Activated naive CD8-positive, alpha-beta T cell treated with anti-CD3 and anti-CD28 coated beads, Interleukin-2, amount 10 ng/mL, durations not matched to agents 7 days and 5 days (primary cell): ENCODE results near the gene CDC40. TPM values are rescaled to one million over a fixed set of nuclear protein-coding genes. Genes with fewer than 3 reads are reported as not detected.

Experiments used
- ATAC-seq: fragments of 150-1000 bp; cut with Tn5 transposase; one replicate; pipeline ENCODE4 v1.10.0; 2021; ENCODE audit warnings: low read depth, moderate library complexity
- POLR2A ChIA-PET: fragments of 350-600 bp; sonication (Branson Sonifier 250); formaldehyde crosslinking; loops from one replicate; lab custom pipeline; 2021; ENCODE audit warnings: antibody characterized with exemption; lab: Charles Lee
- DNase-seq: peaks from one replicate; pipeline ENCODE4 v3.0.0; 2021
- H3K27ac Mint-ChIP-seq: one replicate; pipeline ENCODE4 v1.8.0; 2022; ENCODE audit warnings: mild to moderate bottlenecking, mixed read lengths
- H3K27me3 Mint-ChIP-seq: one replicate; pipeline ENCODE4 v1.8.0; 2022; ENCODE audit warnings: mild to moderate bottlenecking, moderate library complexity, mixed read lengths
- H3K36me3 Mint-ChIP-seq: one replicate; pipeline ENCODE4 v1.8.0; 2021; ENCODE audit warnings: mild to moderate bottlenecking, mixed read lengths
- H3K4me1 Mint-ChIP-seq: one replicate; pipeline ENCODE4 v1.8.0; 2021; ENCODE audit warnings: mixed read lengths
- H3K4me3 Mint-ChIP-seq: one replicate; pipeline ENCODE4 v1.8.0; 2022; ENCODE audit warnings: mild to moderate bottlenecking, moderate library complexity, mixed read lengths
- H3K9me3 Mint-ChIP-seq: one replicate; pipeline ENCODE4 v1.8.0; 2021; ENCODE audit warnings: mixed read lengths
- total RNA-seq, 2 experiments: library from RNA; stranded (reverse); gene quantifications; one replicate each; pipeline ENCODE4 v1.2.3, GENCODE V29; 2021

CDC40 gene
- total RNA-seq, 2 experiments from 2014 or later = 30.2 to 33.3 TPM

DNA sequence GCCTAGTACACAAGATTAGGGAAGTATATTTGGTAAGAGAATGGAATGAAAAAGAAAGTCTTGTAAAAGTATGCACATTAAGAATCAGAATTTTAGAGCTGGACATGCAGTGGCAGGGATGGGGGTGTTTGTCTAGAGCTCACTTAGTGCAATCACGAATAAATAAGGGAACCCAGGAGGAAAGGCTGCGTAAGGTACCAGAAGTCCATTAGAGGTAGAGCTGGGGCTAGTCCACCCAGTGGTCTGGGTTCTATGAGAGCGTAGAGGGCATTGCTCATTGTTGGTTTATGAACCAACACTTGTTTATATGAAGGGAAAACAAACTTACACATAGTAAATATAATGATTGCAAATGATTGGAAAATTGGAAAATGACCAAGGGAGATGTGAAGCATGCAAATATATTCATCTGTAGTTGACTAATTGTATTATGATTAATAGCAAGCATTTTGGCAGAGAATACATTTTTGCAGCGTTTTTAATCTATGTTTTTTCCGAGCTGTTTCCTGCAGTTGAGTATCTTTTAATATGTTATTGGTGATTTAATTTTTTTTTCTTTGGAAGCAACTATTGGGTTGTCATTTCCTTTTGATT lies 3.2 kb downstream of the CDC40 start:
- Mint-ChIP-seq H3K36me3 (peaks cover 5% of the 10 kb centered on the region), H3K27me3 (no peaks in the 10 kb centered on the region), H3K4me3 (no peak overlapping the region), H3K27ac (no peak overlapping the region), H3K9me3 (no peaks in the 10 kb centered on the region), H3K4me1 (peaks cover 17% of the 10 kb centered on the region)
- DNase-seq (no peak), ATAC-seq (no peak)
- POLR2A ChIA-PET = no interaction called here

GRCh38 chr6:110185879-110186278 lies 5.7 kb downstream of the CDC40 start:
- POLR2A ChIA-PET = no interaction called here
- no peak for DNase-seq
- peak overlapping the region; percentile 78 for H3K27ac Mint-ChIP-seq
- peak overlapping the region; percentile 75 for H3K4me3 Mint-ChIP-seq
- no peaks in the 10 kb centered on the region for H3K27me3 Mint-ChIP-seq
- peaks cover 15% of the 10 kb centered on the region for H3K4me1 Mint-ChIP-seq
- ATAC-seq = peak; percentile 57
- no peaks in the 10 kb centered on the region for H3K9me3 Mint-ChIP-seq
- H3K36me3 Mint-ChIP-seq = peaks cover 5% of the 10 kb centered on the region

- H3K27me3 Mint-ChIP-seq = no peaks in the 10 kb centered on the region
- peaks cover 15% of the 10 kb centered on the region for H3K4me1 Mint-ChIP-seq
- H3K27ac Mint-ChIP-seq = no peak overlapping the region
- ATAC-seq = no peak
- DNase-seq = no peak
- POLR2A ChIA-PET = interaction anchor here (1.0 kb wide), 1 partner anchor 9 kb away, joined by 4 read pairs; the partner anchor contains the start of genes CDC40 and WASF1
- H3K36me3 Mint-ChIP-seq = peaks cover 10% of the 10 kb centered on the region
- no peaks in the 10 kb centered on the region for H3K9me3 Mint-ChIP-seq
- no peak overlapping the region for H3K4me3 Mint-ChIP-seq
These were observed 8.6 kb downstream of the CDC40 start for GRCh38 chr6:110188791-110189190.

- Mint-ChIP-seq H3K4me1 (peaks cover 9% of the 10 kb centered on the region), H3K9me3 (no peaks in the 10 kb centered on the region), H3K27me3 (no peaks in the 10 kb centered on the region), H3K36me3 (peaks cover 17% of the 10 kb centered on the region), H3K27ac (no peak overlapping the region), H3K4me3 (no peak overlapping the region)
- POLR2A ChIA-PET = no interaction called here
- ATAC-seq (no peak), DNase-seq (no peak)
These were observed 10.5 kb downstream of the CDC40 start for GRCh38 chr6:110190726-110191125.

GRCh38 chr6:110191477-110191876 lies 11.2 kb downstream of the CDC40 start:
- Mint-ChIP-seq H3K27me3 (no peaks in the 10 kb centered on the region), H3K9me3 (no peaks in the 10 kb centered on the region), H3K4me1 (peaks cover 4% of the 10 kb centered on the region), H3K36me3 (peaks cover 13% of the 10 kb centered on the region), H3K4me3 (no peak overlapping the region), H3K27ac (no peak overlapping the region)
- no peak for DNase-seq
- POLR2A ChIA-PET = no interaction called here
- no peak for ATAC-seq

GRCh38 chr6:110195639-110196038 lies 15.4 kb downstream of the CDC40 start:
- no peak for ATAC-seq
- no peak overlapping the region for H3K4me3 Mint-ChIP-seq
- peaks cover 19% of the 10 kb centered on the region for H3K36me3 Mint-ChIP-seq
- no peaks in the 10 kb centered on the region for H3K9me3 Mint-ChIP-seq
- no peaks in the 10 kb centered on the region for H3K27me3 Mint-ChIP-seq
- H3K4me1 Mint-ChIP-seq = peaks cover 2% of the 10 kb centered on the region
- POLR2A ChIA-PET = no interaction called here
- no peak for DNase-seq
- no peak overlapping the region for H3K27ac Mint-ChIP-seq

DNA sequence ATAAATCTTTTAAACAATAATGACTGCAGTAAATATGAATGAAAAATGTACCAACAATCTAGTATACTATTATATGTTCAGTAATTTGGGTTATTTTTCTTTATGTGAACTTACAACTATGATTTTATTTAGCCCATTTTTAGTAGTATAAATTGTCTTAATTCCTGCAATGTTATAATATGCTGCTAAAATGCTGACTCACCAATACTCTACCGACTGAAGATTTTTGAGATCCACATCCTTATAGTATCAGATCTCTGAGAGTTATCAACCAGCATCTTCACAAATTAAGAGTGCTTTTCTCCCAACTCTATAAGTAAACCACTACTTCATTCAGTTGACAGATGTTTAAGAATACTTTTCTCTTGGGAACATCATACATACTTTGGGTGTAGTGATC lies 16.6 kb downstream of the CDC40 start:
- Mint-ChIP-seq H3K27ac (no peak overlapping the region), H3K9me3 (no peaks in the 10 kb centered on the region), H3K4me1 (peaks cover 2% of the 10 kb centered on the region), H3K36me3 (peaks cover 19% of the 10 kb centered on the region), H3K4me3 (no peak overlapping the region), H3K27me3 (no peaks in the 10 kb centered on the region)
- POLR2A ChIA-PET = no interaction called here
- DNase-seq = no peak
- ATAC-seq = no peak

GRCh38 chr6:110198561-110198960 lies 18.3 kb downstream of the CDC40 start:
- peaks cover 17% of the 10 kb centered on the region for H3K36me3 Mint-ChIP-seq
- ATAC-seq (no peak), DNase-seq (no peak)
- peaks cover 2% of the 10 kb centered on the region for H3K4me1 Mint-ChIP-seq
- H3K9me3 Mint-ChIP-seq = no peaks in the 10 kb centered on the region
- POLR2A ChIA-PET = no interaction called here
- no peaks in the 10 kb centered on the region for H3K27me3 Mint-ChIP-seq
- H3K4me3 Mint-ChIP-seq = no peak overlapping the region
- no peak overlapping the region for H3K27ac Mint-ChIP-seq

GRCh38 chr6:110201151-110201884 lies 21.1 kb downstream of the CDC40 start:
- Mint-ChIP-seq H3K27ac (no peak overlapping the region), H3K27me3 (no peaks in the 10 kb centered on the region), H3K4me3 (no peak overlapping the region), H3K4me1 (no peaks in the 10 kb centered on the region), H3K36me3 (peaks cover 9% of the 10 kb centered on the region), H3K9me3 (no peaks in the 10 kb centered on the region)
- ATAC-seq (no peak), DNase-seq (no peak)
- POLR2A ChIA-PET = no interaction called here

GRCh38 chr6:110207652-110208051 lies 27.4 kb downstream of the CDC40 start:
- H3K27me3 Mint-ChIP-seq = no peaks in the 10 kb centered on the region
- POLR2A ChIA-PET = no interaction called here
- no peaks in the 10 kb centered on the region for H3K4me1 Mint-ChIP-seq
- no peak overlapping the region for H3K4me3 Mint-ChIP-seq
- H3K27ac Mint-ChIP-seq = no peak overlapping the region
- H3K36me3 Mint-ChIP-seq = peaks cover 22% of the 10 kb centered on the region
- no peaks in the 10 kb centered on the region for H3K9me3 Mint-ChIP-seq
- ATAC-seq (no peak), DNase-seq (no peak)

DNA sequence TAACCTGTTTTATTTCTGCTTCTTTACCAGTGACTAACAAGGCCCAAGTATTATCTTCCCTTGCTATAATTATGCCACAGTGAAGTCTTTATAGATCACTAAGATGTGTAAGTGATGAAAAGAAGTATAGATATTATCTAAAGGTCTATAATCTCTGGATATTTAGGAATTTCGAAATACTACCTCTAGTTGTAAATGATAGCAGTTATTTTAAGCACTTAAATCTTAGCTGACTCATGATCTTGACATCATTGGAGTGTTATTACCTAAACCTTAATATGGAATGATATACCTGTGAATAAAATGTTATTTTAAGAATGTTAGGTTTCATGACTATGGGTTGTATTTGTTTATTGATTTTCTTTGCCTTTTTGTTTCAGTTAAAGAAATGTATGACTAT lies 31.5 kb downstream of the CDC40 start:
- no peak for ATAC-seq
- POLR2A ChIA-PET = interaction anchor here (1.2 kb wide), 1 partner anchor 32 kb away, joined by 3 read pairs; the partner anchor contains the start of gene CDC40
- H3K4me1 Mint-ChIP-seq = no peaks in the 10 kb centered on the region
- DNase-seq = no peak
- no peak overlapping the region for H3K27ac Mint-ChIP-seq
- H3K36me3 Mint-ChIP-seq = peaks cover 37% of the 10 kb centered on the region
- H3K4me3 Mint-ChIP-seq = no peak overlapping the region
- no peaks in the 10 kb centered on the region for H3K9me3 Mint-ChIP-seq
- H3K27me3 Mint-ChIP-seq = no peaks in the 10 kb centered on the region

GRCh38 chr6:110214338-110214737 lies 34.1 kb downstream of the CDC40 start:
- Mint-ChIP-seq H3K4me1 (no peaks in the 10 kb centered on the region), H3K9me3 (no peaks in the 10 kb centered on the region), H3K27me3 (no peaks in the 10 kb centered on the region), H3K4me3 (no peak overlapping the region), H3K27ac (no peak overlapping the region), H3K36me3 (peaks cover 34% of the 10 kb centered on the region)
- no peak for DNase-seq
- POLR2A ChIA-PET = no interaction called here
- no peak for ATAC-seq

DNA sequence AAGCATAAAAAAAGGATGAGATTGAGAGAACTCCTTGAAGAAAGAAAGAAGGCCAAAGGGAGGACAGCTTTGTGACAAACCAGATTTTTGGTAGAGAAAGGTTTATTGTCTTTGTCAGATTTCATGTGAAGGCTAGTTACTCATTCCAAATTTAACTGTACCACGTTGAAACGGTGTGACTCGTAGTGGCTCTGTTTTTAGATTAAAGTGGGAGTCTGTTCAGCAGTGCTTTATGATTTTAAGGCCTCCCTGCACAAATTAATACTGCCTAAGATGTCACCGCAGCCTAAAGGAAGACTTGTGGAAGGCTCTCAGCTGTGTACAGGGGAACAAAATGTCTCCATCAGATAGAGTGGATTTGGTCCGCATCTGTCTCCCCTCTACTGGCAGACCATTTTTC lies 35.9 kb downstream of the CDC40 start:
- H3K27me3 Mint-ChIP-seq = no peaks in the 10 kb centered on the region
- H3K27ac Mint-ChIP-seq = no peak overlapping the region
- DNase-seq (no peak), ATAC-seq (no peak)
- H3K36me3 Mint-ChIP-seq = peaks cover 40% of the 10 kb centered on the region
- POLR2A ChIA-PET = no interaction called here
- no peaks in the 10 kb centered on the region for H3K9me3 Mint-ChIP-seq
- H3K4me1 Mint-ChIP-seq = no peaks in the 10 kb centered on the region
- no peak overlapping the region for H3K4me3 Mint-ChIP-seq

GRCh38 chr6:110217266-110217665 lies 37.0 kb downstream of the CDC40 start:
- no peak for DNase-seq
- H3K4me3 Mint-ChIP-seq = no peak overlapping the region
- ATAC-seq = no peak
- H3K27me3 Mint-ChIP-seq = no peaks in the 10 kb centered on the region
- H3K36me3 Mint-ChIP-seq = peaks cover 34% of the 10 kb centered on the region
- H3K9me3 Mint-ChIP-seq = no peaks in the 10 kb centered on the region
- H3K4me1 Mint-ChIP-seq = no peaks in the 10 kb centered on the region
- POLR2A ChIA-PET = no interaction called here
- no peak overlapping the region for H3K27ac Mint-ChIP-seq
